H1 (cell line): ENCODE measurements around the gene NMB. TPM values are rescaled to one million over a fixed set of nuclear protein-coding genes. Genes with fewer than 3 reads are reported as not detected.

ENCODE experiments used
- CBX5 ChIP-seq: fragments of 300-800, 300-1000 bp; sonication (generic); IDR thresholded peaks from 2 replicates; pipeline ENCODE4 v1.7.1; 2016; ENCODE audit warnings: antibody characterized with exemption, low read length, low read depth
- CHD7 ChIP-seq: fragments of 300-600 bp; sonication (generic); IDR thresholded peaks from 2 replicates; pipeline ENCODE4 v1.7.1; 2012; ENCODE audit warnings: low read length, moderate library complexity, mild to moderate bottlenecking, inconsistent platforms; ENCODE audit not compliant: insufficient replicate concordance
- GTF2F1 ChIP-seq: IDR thresholded peaks from 2 replicates; pipeline ENCODE4 v1.6.1; 2012; ENCODE audit warnings: low read depth, low read length, improper control_type of control experiment, borderline replicate concordance
- JUND ChIP-seq: IDR thresholded peaks from 2 replicates; pipeline ENCODE4 v1.6.1; 2011; ENCODE audit warnings: mild to moderate bottlenecking, improper control_type of control experiment, low read length
- MAX ChIP-seq: IDR thresholded peaks from 2 replicates; pipeline ENCODE4 v1.6.1; 2012; ENCODE audit warnings: inconsistent platforms
- POLR2AphosphoS5 ChIP-seq: IDR thresholded peaks from 2 replicates; pipeline ENCODE4 v1.6.1; 2011; ENCODE audit warnings: low read depth, low read length
- POU5F1 ChIP-seq: IDR thresholded peaks from 2 replicates; pipeline ENCODE4 v1.6.1; 2011; ENCODE audit warnings: low read depth, mild to moderate bottlenecking, low read length, moderate library complexity
- RAD21 ChIP-seq, 2 experiments: IDR thresholded peaks in 1 of 2; conservative IDR thresholded peaks in 1 of 2; 2 replicates each; pipeline ENCODE4 v1.6.1; 2011; ENCODE audit warnings: low read depth in 2 of 2, low read length in 2 of 2, improper control_type of control experiment in 1 of 2, inconsistent platforms in 1 of 2, mild to moderate bottlenecking in 1 of 2, moderate library complexity in 1 of 2
- RNF2 ChIP-seq: fragments of 200-900, 300-1000 bp; sonication (generic); IDR thresholded peaks from 2 replicates; pipeline ENCODE4 v1.7.1; 2016; ENCODE audit warnings: borderline replicate concordance, low read depth, mild to moderate bottlenecking, antibody characterized with exemption, low read length; ENCODE audit not compliant: poor library complexity, severe bottlenecking; ENCODE audit errors: missing control alignments
- SIRT6 ChIP-seq: IDR thresholded peaks from one replicate; pipeline ENCODE4 v1.7.1; 2012; ENCODE audit warnings: low read length, inconsistent platforms
- TAF7 ChIP-seq: optimal IDR thresholded peaks from 2 replicates; pipeline ENCODE3; 2011; ENCODE audit warnings: low read depth, mild to moderate bottlenecking, inconsistent platforms, low read length, moderate library complexity, borderline replicate concordance
- TBP ChIP-seq: IDR thresholded peaks from 2 replicates; pipeline ENCODE4 v1.6.1; 2011; ENCODE audit warnings: low read depth, low read length, improper control_type of control experiment
- polyA plus RNA-seq, 7 experiments: library from polyadenylated mRNA; depleted of rRNA in 3 of 7; stranded (reverse) in 5 of 7; unstranded in 2 of 7; fragments of >200 nt in 5 of 7; fragments of 200-250 nt in 2 of 7; gene quantifications; 1 replicate in 5 of 7; 2 replicates in 1 of 7; 4 replicates in 1 of 7; pipeline versions ENCODE4 v1.2.1 to v1.2.3, GENCODE V29; 2011 to 2013; ENCODE audit warnings: missing spikeins in 2 of 7, mixed read lengths in 2 of 7
- total RNA-seq: library from RNA; stranded (reverse); fragmentation: NEBNext Ultra II Directional; extraction: Animal tissue kit (Norgen Biotek cat#: 25700); gene quantifications from 2 replicates; pipeline ENCODE4 v1.2.1, GENCODE V29; 2021

Gene NMB
- total and polyA plus RNA-seq, 2 of the 8 experiments (the other 6 are each of a cell fraction or from before 2014, with no cell fraction given): 9.3 to 13.6 TPM

GRCh38 chr15:84653584-84653909 is 4.5 kb downstream of the NMB start (continued):
- no peak for TF ChIP-seq CHD7
- no peak for TF ChIP-seq TAF7
- TF ChIP-seq CBX5: no peak
- TF ChIP-seq GTF2F1: no peak
- no peak for TF ChIP-seq MAX
- TF ChIP-seq TBP: no peak
- no peak for TF ChIP-seq RNF2
- no peak for TF ChIP-seq SIRT6
- TF ChIP-seq RAD21 (IDR thresholded peaks at IDR 0.05 in 1 of 2, conservative IDR thresholded peaks at IDR 0.05 in 1 of 2; ENCODE audit: low read depth in 2 of 2, low read length in 2 of 2): no peak
- no peak for TF ChIP-seq JUND
- no peak for TF ChIP-seq POLR2AphosphoS5
- no peak for TF ChIP-seq POU5F1
